ENCODE data around the gene PEAK1.
A peak's percentile ranks its signal among the peaks of the same experiment; 100 is the strongest.

The PEAK1 gene

DNA sequence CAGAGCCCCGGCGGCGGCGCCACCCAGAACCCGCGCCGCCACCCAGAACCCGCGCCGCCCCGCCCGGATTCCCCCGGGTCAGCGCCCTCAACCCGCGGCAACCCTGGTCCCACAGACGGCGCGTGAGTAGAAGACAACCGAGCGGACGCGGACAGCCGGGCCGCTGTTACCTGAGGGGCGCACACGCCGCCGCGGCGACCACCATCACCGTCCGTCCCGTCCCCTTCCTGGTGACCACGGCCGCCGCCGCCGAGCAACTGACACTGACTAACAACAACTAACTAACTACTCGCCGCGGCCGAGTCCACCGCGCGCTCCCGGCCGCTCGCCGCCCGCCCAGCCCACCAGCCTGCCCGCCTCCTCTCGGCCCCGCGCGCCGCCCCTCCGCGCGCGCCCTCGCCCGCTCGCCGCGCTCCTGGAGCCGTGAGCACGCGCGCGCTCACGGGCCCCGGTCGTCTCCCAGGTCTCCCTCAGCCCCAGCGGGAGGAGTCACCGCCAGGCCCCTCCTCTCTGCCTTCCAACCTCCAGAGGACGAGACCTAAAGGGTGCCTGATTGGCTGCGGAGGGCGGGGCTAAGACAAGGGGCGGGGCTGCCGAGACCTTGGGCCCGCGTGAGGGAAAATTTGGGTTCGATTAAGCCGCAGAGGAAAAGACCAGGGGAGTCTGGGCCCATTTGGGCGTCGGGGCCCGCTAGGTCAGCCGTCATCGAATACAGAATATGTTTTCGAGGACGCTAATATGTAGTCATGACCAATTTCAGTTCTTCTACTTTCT lies at the start of gene PEAK1:
Gene PEAK1, minus strand, starts transcription at position 269 of the 774 bp plus-strand sequence. CDS start 238,178 bp downstream, outside the sequence.
- DNase-seq (ENCODE audit: low read depth) = peak; percentile 99

GRCh38 chr15:77468896-77469295 lies 49.0 kb upstream of the PEAK1 start:
- no peak for DNase-seq (ENCODE audit: low read depth)

GRCh38 chr15:77466521-77466920 lies 46.6 kb upstream of the PEAK1 start:
- DNase-seq (ENCODE audit: low read depth) = no peak

GRCh38 chr15:77464129-77464865 lies 44.4 kb upstream of the PEAK1 start:
- peak; percentile 34 for DNase-seq (ENCODE audit: low read depth)

GRCh38 chr15:77461486-77461885 lies 41.6 kb upstream of the PEAK1 start:
- DNase-seq (ENCODE audit: low read depth) = peak; percentile 92

DNA sequence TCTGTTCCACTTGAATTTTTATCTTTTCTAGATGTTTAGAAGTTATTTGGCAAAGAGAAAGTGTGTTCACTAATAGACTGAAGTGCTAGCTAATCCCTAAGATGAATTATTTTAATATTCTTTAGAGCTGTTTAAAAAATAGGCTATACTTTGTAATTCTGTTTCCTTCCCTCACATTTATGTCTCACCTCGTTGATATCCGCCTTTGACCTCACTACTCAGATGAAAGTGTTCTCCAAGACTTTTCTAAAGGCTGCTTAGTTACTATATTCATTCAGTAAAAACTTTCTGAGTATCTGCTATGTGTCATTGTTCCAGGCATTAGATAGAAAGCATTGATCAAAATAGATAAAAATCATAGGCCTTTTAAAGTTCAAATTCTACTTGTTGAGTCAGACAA lies 39.1 kb upstream of the PEAK1 start:
- no peak for DNase-seq (ENCODE audit: low read depth)

DNA sequence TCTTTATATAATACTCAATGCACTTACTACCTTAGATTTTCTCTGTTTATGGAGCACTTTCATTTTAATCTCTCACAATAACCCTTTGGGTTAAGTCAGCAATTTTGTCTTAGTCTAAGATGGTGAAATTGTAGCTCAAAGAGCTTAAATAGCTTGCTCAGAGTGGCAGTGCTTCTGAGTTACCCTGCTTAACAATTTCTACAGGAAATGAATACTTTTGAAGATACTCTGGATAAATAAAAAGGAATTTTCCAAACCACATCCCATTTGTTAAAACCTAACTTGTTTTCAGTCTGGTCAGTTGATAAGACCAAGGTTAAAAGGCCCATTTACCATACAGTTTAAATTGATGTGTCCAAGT lies 38.0 kb upstream of the PEAK1 start:
- DNase-seq (ENCODE audit: low read depth) = peak; percentile 81

- no peak for DNase-seq (ENCODE audit: low read depth)
Observed at GRCh38 chr15:77457191-77457904, 37.4 kb upstream of the PEAK1 start.

DNA sequence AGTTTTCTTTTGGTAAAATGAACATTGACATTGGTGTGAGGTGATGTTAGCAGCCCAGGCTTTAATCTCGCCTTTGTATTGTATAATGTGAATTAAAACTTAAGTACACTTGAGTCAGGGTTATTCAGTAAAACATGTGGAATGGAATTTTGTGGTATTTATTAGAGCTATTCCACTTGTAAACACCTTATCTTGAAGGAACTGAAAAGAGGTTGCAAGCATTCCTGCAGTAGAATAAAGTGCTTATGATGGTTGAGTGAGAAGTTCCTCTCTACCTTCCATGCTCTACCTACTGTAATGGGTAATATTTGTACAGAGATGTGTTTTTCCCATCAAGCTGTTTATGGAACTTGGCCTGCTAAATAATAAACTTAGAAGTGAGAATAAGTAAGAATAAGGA lies 36.8 kb upstream of the PEAK1 start:
- DNase-seq (ENCODE audit: low read depth) = peak; percentile 34

- DNase-seq (ENCODE audit: low read depth) = peak; percentile 89
Observed at GRCh38 chr15:77455696-77456321, 35.9 kb upstream of the PEAK1 start.

GRCh38 chr15:77454951-77455350 lies 35.0 kb upstream of the PEAK1 start:
- no peak for DNase-seq (ENCODE audit: low read depth)

- DNase-seq (ENCODE audit: low read depth) = peak; percentile 23
Observed at GRCh38 chr15:77454265-77454664, 34.4 kb upstream of the PEAK1 start.

GRCh38 chr15:77446840-77447390 lies 27.0 kb upstream of the PEAK1 start:
- no peak for DNase-seq (ENCODE audit: low read depth)

- peak; percentile 79 for DNase-seq (ENCODE audit: low read depth)
Observed at GRCh38 chr15:77440378-77440999, 20.6 kb upstream of the PEAK1 start.

GRCh38 chr15:77437264-77437663 lies 17.4 kb upstream of the PEAK1 start:
- no peak for DNase-seq (ENCODE audit: low read depth)

DNA sequence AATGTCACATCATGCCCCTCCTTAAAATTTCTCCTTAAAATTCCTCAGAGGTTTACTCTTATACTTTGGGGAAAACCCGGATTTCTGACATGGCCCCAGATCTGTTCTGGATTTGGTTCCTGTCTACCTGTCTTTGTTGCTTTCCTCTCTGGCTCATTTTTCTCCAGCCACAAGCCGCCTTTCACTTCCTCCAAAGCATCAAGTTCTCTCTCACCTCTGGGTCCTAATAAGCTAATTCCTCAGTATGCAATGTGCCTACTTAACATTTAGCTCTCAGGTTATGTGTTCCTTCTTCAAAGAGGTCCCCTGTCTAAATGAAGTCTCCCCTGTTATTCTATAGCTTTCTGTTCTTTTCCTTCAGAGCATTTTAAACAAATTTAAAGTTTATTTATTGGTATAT lies 16.9 kb upstream of the PEAK1 start:
- DNase-seq (ENCODE audit: low read depth) = no peak

DNA sequence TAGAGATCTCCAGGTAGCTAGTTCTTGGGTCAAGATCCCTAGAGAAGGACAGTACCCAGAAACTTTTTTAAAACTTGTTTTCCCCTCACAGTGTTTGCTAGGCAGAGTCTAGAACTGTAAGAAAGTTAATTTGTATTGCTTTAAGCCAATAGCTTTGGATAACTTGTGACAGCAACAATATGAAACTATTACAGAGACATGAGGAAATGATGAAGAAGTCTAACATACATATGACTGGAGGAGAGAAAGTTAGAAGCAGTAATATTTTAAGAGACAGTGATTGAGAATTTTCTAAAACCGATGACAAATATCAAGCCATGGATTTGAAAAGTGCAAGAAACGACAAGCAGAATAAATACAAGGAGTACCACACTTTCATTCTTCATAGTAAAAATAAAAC lies 10.7 kb upstream of the PEAK1 start:
- DNase-seq (ENCODE audit: low read depth) = no peak

GRCh38 chr15:77430213-77430612 lies 10.3 kb upstream of the PEAK1 start:
- DNase-seq (ENCODE audit: low read depth) = no peak

DNA sequence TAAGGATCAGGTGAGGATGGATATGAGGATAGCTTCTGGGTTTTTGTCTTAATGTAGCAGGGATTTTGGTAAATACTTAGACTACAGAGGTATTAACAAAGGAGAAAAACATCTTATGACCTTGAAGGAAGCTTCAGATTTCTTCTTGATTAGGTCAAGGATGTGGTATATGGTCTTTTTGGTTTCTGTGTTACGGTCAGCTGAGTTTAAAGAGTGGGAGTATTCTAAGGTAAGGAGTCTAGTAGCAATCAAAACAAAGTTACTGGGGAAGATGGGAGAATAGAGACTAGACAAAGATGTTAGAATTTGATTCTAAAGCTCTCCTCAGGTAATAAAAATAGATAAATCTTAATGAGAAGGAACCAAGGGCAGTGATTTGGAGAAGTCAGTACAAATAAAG lies 7.0 kb upstream of the PEAK1 start:
- DNase-seq (ENCODE audit: low read depth) = no peak

- no peak for DNase-seq (ENCODE audit: low read depth)
Observed at GRCh38 chr15:77426377-77426776, 6.5 kb upstream of the PEAK1 start.

- no peak for DNase-seq (ENCODE audit: low read depth)
Observed at GRCh38 chr15:77425104-77425503, 5.2 kb upstream of the PEAK1 start.

- DNase-seq (ENCODE audit: low read depth) = no peak
Observed at GRCh38 chr15:77421370-77421700, 1.4 kb upstream of the PEAK1 start.
